ENCODE data around the gene BCAP31. TPM values are rescaled to one million over a fixed set of nuclear protein-coding genes. Genes with fewer than 3 reads are reported as not detected.

The BCAP31 gene
- total RNA-seq, 1 experiment from 2014 or later = 150 TPM

- no peak for TF ChIP-seq NFATC4 (CRISPR knock-in tag; IDR thresholded peaks at IDR 0.05)
- no peak for TF ChIP-seq ZNF512 (CRISPR knock-in tag; IDR thresholded peaks at IDR 0.05; ENCODE audit: borderline replicate concordance)
- no peak for TF ChIP-seq CTCF (IDR thresholded peaks at IDR 0.05)
- no peak for TF ChIP-seq ZBTB43 (CRISPR knock-in tag; IDR thresholded peaks at IDR 0.05)
- TF ChIP-seq ATF6 (CRISPR knock-in tag; IDR thresholded peaks at IDR 0.05) = no peak
These were observed 49.0 kb upstream of the BCAP31 start (continued) for GRCh38 chrX:153773218-153773611.

- no peak overlapping the region for H3K27ac Mint-ChIP-seq
- TF ChIP-seq FOXP4 (CRISPR knock-in tag; IDR thresholded peaks at IDR 0.05) = no peak
- TF ChIP-seq TEAD1 (CRISPR knock-in tag; IDR thresholded peaks at IDR 0.05) = no peak
- no peak for TF ChIP-seq ESRRA (CRISPR knock-in tag; IDR thresholded peaks at IDR 0.05; ENCODE audit: borderline replicate concordance)
- TF ChIP-seq AFF4 (CRISPR knock-in tag; IDR thresholded peaks at IDR 0.05; ENCODE audit: borderline replicate concordance) = no peak
- no peak for TF ChIP-seq NR3C1 (CRISPR knock-in tag; conservative IDR thresholded peaks at IDR 0.05; ENCODE audit: low read depth)
- no peak for TF ChIP-seq CBFB (CRISPR knock-in tag; IDR thresholded peaks at IDR 0.05; ENCODE audit: low read depth)
- TF ChIP-seq ZSCAN18 (CRISPR knock-in tag; IDR thresholded peaks at IDR 0.05) = no peak
- no peak for TF ChIP-seq SMAD4 (CRISPR knock-in tag; IDR thresholded peaks at IDR 0.05)
- no peak for TF ChIP-seq ZNF121 (CRISPR knock-in tag; IDR thresholded peaks at IDR 0.05)
- no peak for TF ChIP-seq MYBL2 (CRISPR knock-in tag; IDR thresholded peaks at IDR 0.05)
- TF ChIP-seq JUN (CRISPR knock-in tag; IDR thresholded peaks at IDR 0.05) = no peak
- no peak for TF ChIP-seq NR1H2 (CRISPR knock-in tag; IDR thresholded peaks at IDR 0.05)
- no peak for TF ChIP-seq ZNF317 (CRISPR knock-in tag; IDR thresholded peaks at IDR 0.05; ENCODE audit: borderline replicate concordance, low read depth)
- no peaks in the 10 kb centered on the region for H3K27me3 Mint-ChIP-seq (ENCODE audit: low read depth)
- H3K9me3 Mint-ChIP-seq = no peaks in the 10 kb centered on the region
- H3K4me1 Mint-ChIP-seq = no peaks in the 10 kb centered on the region
- DNase-seq (ENCODE audit: low spot score) (no peak), ATAC-seq (no peak)
- ChIA-PET POLR2A (no interaction called here), CTCF (interaction anchor here (1.0 kb wide), 1 partner anchor 22 kb away, joined by 3 read pairs; the partner anchor contains the start of genes IDH3G and SSR4)
- no peak overlapping the region for H3K4me3 Mint-ChIP-seq
- no peaks in the 10 kb centered on the region for H3K36me3 Mint-ChIP-seq
These were observed 48.4 kb upstream of the BCAP31 start for GRCh38 chrX:153772316-153773217.

Measured in WTC11 (cell line).